Ascending aorta (tissue), 2 donors: Measurements from ENCODE around the gene CRYGD. TPM values are rescaled to one million over a fixed set of nuclear protein-coding genes. Genes with fewer than 3 reads are reported as not detected.
"Not testable (repeated sequence)": the region's sequence is repeated elsewhere in the genome, so short reads cannot be mapped to it uniquely, and the experiment has no call there.

Experiments used
- DNase-seq, 2 donors: peaks; one replicate each; pipeline ENCODE4 v3.0.0-alpha.2; 2019; ENCODE audit warnings: low spot score in 2 of 2
- H3K27ac ChIP-seq, 2 donors: fragments of 200-600 bp; sonication (generic); one replicate each; pipeline ENCODE4 v1.5.1; 2016 to 2017; ENCODE audit warnings: mild to moderate bottlenecking in 1 of 2
- H3K27me3 ChIP-seq: fragments of 200-600 bp; sonication (generic); one replicate; pipeline ENCODE4 v1.5.1; 2017
- H3K36me3 ChIP-seq, 2 donors: fragments of 200-600 bp; sonication (generic); one replicate each; pipeline ENCODE4 v1.5.1; 2016
- H3K4me1 ChIP-seq, 2 donors: fragments of 200-600 bp; sonication (generic); one replicate each; pipeline ENCODE4 v1.5.1; 2016 to 2017; ENCODE audit warnings: mild to moderate bottlenecking in 1 of 2
- H3K4me3 ChIP-seq, 2 donors: fragments of 200-600 bp; sonication (generic); one replicate each; pipeline ENCODE4 v1.5.1; 2016 to 2017; ENCODE audit warnings: mild to moderate bottlenecking in 1 of 2
- H3K9me3 ChIP-seq, 2 donors: fragments of 200-600 bp; sonication (generic); one replicate each; pipeline ENCODE4 v1.5.1; 2016
- CTCF ChIP-seq, 3 experiments: fragments of 200-600 bp in 2 of 3; fragments of 450-650 bp in 1 of 3; sonication (generic) in 2 of 3; IDR thresholded peaks; one replicate each; pipeline ENCODE4 v1.5.1; 2016 to 2019; ENCODE audit warnings: antibody characterized with exemption in 3 of 3, mild to moderate bottlenecking in 1 of 3, moderate library complexity in 1 of 3
- intact Hi-C: fragments of 100-400 bp; cut with DNase I; formaldehyde crosslinking; loops from one replicate; pipeline ENCODE4 v1.15.1; 2023
- total RNA-seq: library from RNA; depleted of rRNA; stranded (reverse); fragments of >200 nt; gene quantifications from one replicate; pipeline ENCODE4 v1.1.0, GENCODE V29; 2016

The CRYGD gene
- total RNA-seq, 1 donor from 2014 or later: not detected

GRCh38 chr2:208103616-208104015, 20.7 kb downstream of the CRYGD start:
- H3K36me3 ChIP-seq: no peaks in the 10 kb centered on the region
- intact Hi-C loops: no loop called here
- TF ChIP-seq CTCF (IDR thresholded peaks at IDR 0.05): no peak
- no peaks in the 10 kb centered on the region for H3K4me1 ChIP-seq
- no peaks in the 10 kb centered on the region for H3K9me3 ChIP-seq
- DNase-seq: no peak
- H3K27me3 ChIP-seq: no peaks in the 10 kb centered on the region
- no peak overlapping the region for H3K4me3 ChIP-seq
- H3K27ac ChIP-seq: no peak overlapping the region

- no peak for DNase-seq
- intact Hi-C loops: no loop called here
- Histone ChIP-seq H3K27me3 (no peaks in the 10 kb centered on the region), H3K4me1 (no peaks in the 10 kb centered on the region), H3K27ac (no peak overlapping the region), H3K36me3 (no peaks in the 10 kb centered on the region), H3K4me3 (no peak overlapping the region), H3K9me3 (no peaks in the 10 kb centered on the region)
- no peak for TF ChIP-seq CTCF (IDR thresholded peaks at IDR 0.05)
Observed at GRCh38 chr2:208101716-208102631, 22.4 kb downstream of the CRYGD start.

- intact Hi-C loops: no loop called here
- Histone ChIP-seq H3K27ac (no peak overlapping the region), H3K4me1 (no peaks in the 10 kb centered on the region), H3K27me3 (no peaks in the 10 kb centered on the region), H3K9me3 (no peaks in the 10 kb centered on the region), H3K36me3 (no peaks in the 10 kb centered on the region), H3K4me3 (no peak overlapping the region)
- DNase-seq: no peak
- no peak for TF ChIP-seq CTCF (IDR thresholded peaks at IDR 0.05)
Observed at GRCh38 chr2:208099682-208100470, 24.4 kb downstream of the CRYGD start.

- DNase-seq, H3K9me3 ChIP-seq, H3K27me3 ChIP-seq, H3K4me1 ChIP-seq, intact Hi-C loops, H3K4me3 ChIP-seq, H3K27ac ChIP-seq, H3K36me3 ChIP-seq: not testable (repeated sequence)
Observed at GRCh38 chr2:208098701-208099100, 25.6 kb downstream of the CRYGD start.

- no peak for DNase-seq
- Histone ChIP-seq H3K9me3 (no peaks in the 10 kb centered on the region), H3K4me1 (no peaks in the 10 kb centered on the region), H3K27me3 (no peaks in the 10 kb centered on the region), H3K4me3 (no peak overlapping the region), H3K36me3 (no peaks in the 10 kb centered on the region), H3K27ac (no peak overlapping the region)
- TF ChIP-seq CTCF (IDR thresholded peaks at IDR 0.05): no peak
- intact Hi-C loops: no loop called here
Observed at GRCh38 chr2:208098267-208098666, 26.1 kb downstream of the CRYGD start.

GRCh38 chr2:208097801-208098200, 26.5 kb downstream of the CRYGD start:
- Histone ChIP-seq H3K27ac (no peak overlapping the region), H3K4me1 (no peaks in the 10 kb centered on the region), H3K36me3 (no peaks in the 10 kb centered on the region), H3K4me3 (no peak overlapping the region), H3K9me3 (no peaks in the 10 kb centered on the region), H3K27me3 (no peaks in the 10 kb centered on the region)
- intact Hi-C loops: no loop called here
- DNase-seq: no peak
- no peak for TF ChIP-seq CTCF (IDR thresholded peaks at IDR 0.05)
